Type B pancreatic cell (in vitro differentiated cells): Measurements from ENCODE around the gene NOP9. TPM values are rescaled to one million over a fixed set of nuclear protein-coding genes. Genes with fewer than 3 reads are reported as not detected.

Experiments used
- DNase-seq: peaks from one replicate; pipeline ENCODE4 v3.0.0; 2021; ENCODE audit warnings: mixed read lengths; ENCODE audit not compliant: unreplicated experiment; ENCODE audit errors: extremely low spot score
- H3K27ac Mint-ChIP-seq: 2 replicates; pipeline ENCODE4 v1.8.0; 2021; ENCODE audit warnings: mild to moderate bottlenecking, mixed read lengths
- H3K27me3 Mint-ChIP-seq: 2 replicates; pipeline ENCODE4 v1.8.0; 2021; ENCODE audit warnings: mixed read lengths
- H3K36me3 Mint-ChIP-seq: 2 replicates; pipeline ENCODE4 v1.8.0; 2021; ENCODE audit warnings: mixed read lengths
- H3K4me1 Mint-ChIP-seq: one replicate; pipeline ENCODE4 v1.8.0; 2021; ENCODE audit warnings: mixed read lengths; ENCODE audit not compliant: unreplicated experiment
- H3K4me3 Mint-ChIP-seq: 2 replicates; pipeline ENCODE4 v1.8.0; 2021; ENCODE audit warnings: mild to moderate bottlenecking, mixed read lengths
- H3K9me3 Mint-ChIP-seq: 2 replicates; pipeline ENCODE4 v1.8.0; 2021; ENCODE audit warnings: mixed read lengths
- CTCF ChIP-seq: fragments of 200-600 bp; sonication (generic); conservative IDR thresholded peaks from 2 replicates; pipeline ENCODE4 v1.5.0; 2021; ENCODE audit warnings: antibody characterized with exemption, mild to moderate bottlenecking
- total RNA-seq: library from RNA; stranded (reverse); gene quantifications from 2 replicates; pipeline ENCODE4 v1.2.1, GENCODE V29; 2021; ENCODE audit warnings: low replicate concordance

NOP9 gene
- total RNA-seq, 1 donor from 2014 or later = 33.9 TPM

GRCh38 chr14:24293525-24293924 lies 6.1 kb upstream of the NOP9 start:
- no peak for DNase-seq
- no peak overlapping the region for H3K4me3 Mint-ChIP-seq
- no peak overlapping the region for H3K27ac Mint-ChIP-seq
- peaks cover 7% of the 10 kb centered on the region for H3K36me3 Mint-ChIP-seq
- H3K4me1 Mint-ChIP-seq = peaks cover 13% of the 10 kb centered on the region
- no peaks in the 10 kb centered on the region for H3K9me3 Mint-ChIP-seq
- no peaks in the 10 kb centered on the region for H3K27me3 Mint-ChIP-seq
- no peak for TF ChIP-seq CTCF

- H3K27ac Mint-ChIP-seq = peak overlapping the region; percentile 83
- H3K27me3 Mint-ChIP-seq = no peaks in the 10 kb centered on the region
- no peak for DNase-seq
- peaks cover 32% of the 10 kb centered on the region for H3K4me1 Mint-ChIP-seq
- peaks cover 4% of the 10 kb centered on the region for H3K36me3 Mint-ChIP-seq
- peak overlapping the region; percentile 35 for H3K4me3 Mint-ChIP-seq
- no peaks in the 10 kb centered on the region for H3K9me3 Mint-ChIP-seq
- peak; percentile 84 for TF ChIP-seq CTCF
These were observed 3.1 kb upstream of the NOP9 start for GRCh38 chr14:24296341-24297157.

- Mint-ChIP-seq H3K4me1 (peaks cover 33% of the 10 kb centered on the region), H3K36me3 (peaks cover 4% of the 10 kb centered on the region), H3K4me3 (peak overlapping the region; percentile 64)
These were observed 2.3 kb upstream of the NOP9 start for GRCh38 chr14:24297190-24297964.

GRCh38 chr14:24298892-24299254 lies 777 bp upstream of the NOP9 start:
- Mint-ChIP-seq H3K4me1 (peaks cover 33% of the 10 kb centered on the region), H3K36me3 (peaks cover 4% of the 10 kb centered on the region), H3K27ac (peak overlapping the region; percentile 98), H3K9me3 (no peaks in the 10 kb centered on the region), H3K27me3 (no peaks in the 10 kb centered on the region), H3K4me3 (peak overlapping the region; percentile 95)
- TF ChIP-seq CTCF = no peak
- no peak for DNase-seq

More at GRCh38 chr14:24297190-24297964, 2.3 kb upstream of the NOP9 start:
- Mint-ChIP-seq H3K27me3 (no peaks in the 10 kb centered on the region), H3K27ac (peak overlapping the region; percentile 83), H3K9me3 (no peaks in the 10 kb centered on the region)
- no peak for DNase-seq
- peak; percentile 54 for TF ChIP-seq CTCF

- H3K4me1 Mint-ChIP-seq = peaks cover 33% of the 10 kb centered on the region
- peak overlapping the region; percentile 98 for H3K27ac Mint-ChIP-seq
- no peak for DNase-seq
- TF ChIP-seq CTCF = no peak
- no peaks in the 10 kb centered on the region for H3K9me3 Mint-ChIP-seq
- H3K4me3 Mint-ChIP-seq = peak overlapping the region; percentile 95
- H3K36me3 Mint-ChIP-seq = peaks cover 14% of the 10 kb centered on the region
- H3K27me3 Mint-ChIP-seq = no peaks in the 10 kb centered on the region
These were observed 803 bp downstream of the NOP9 start for GRCh38 chr14:24300326-24300980.
